ENCODE measurements around the gene RPN2. TPM values are rescaled to one million over a fixed set of nuclear protein-coding genes. Genes with fewer than 3 reads are reported as not detected.

The RPN2 gene
- polyA plus RNA-seq, 1 donor (not counting 4 experiments of a cell fraction or from before 2014, with no cell fraction given) = 220 TPM

- Histone ChIP-seq H3K27ac (ENCODE audit: control insufficient read depth, insufficient read depth, low read length) (no peak overlapping the region), H3K27me3 (ENCODE audit: control insufficient read depth, extremely low read depth, insufficient read depth, low read length) (no peaks in the 10 kb centered on the region), H3K9me1 (ENCODE audit: control insufficient read depth, extremely low read depth, insufficient read depth, low read length) (no peaks in the 10 kb centered on the region), H3K9ac (ENCODE audit: control insufficient read depth, extremely low read depth, insufficient read depth, low read length) (no peak overlapping the region), H3K36me3 (ENCODE audit: control insufficient read depth in 2 of 2, extremely low read depth in 1 of 2, insufficient read depth in 2 of 2, low read length in 2 of 2) (no peaks in the 10 kb centered on the region), H4K20me1 (ENCODE audit: control insufficient read depth, extremely low read depth, insufficient read depth, low read length) (no peaks in the 10 kb centered on the region), H3K79me2 (ENCODE audit: control insufficient read depth, insufficient read depth, low read length) (no peaks in the 10 kb centered on the region), H3K4me1 (ENCODE audit: control insufficient read depth, extremely low read depth, insufficient read depth, low read length) (peaks cover 14% of the 10 kb centered on the region), H2AFZ (ENCODE audit: control insufficient read depth, low read length) (peak overlapping the region; percentile 53), H3K4me2 (ENCODE audit: control insufficient read depth, extremely low read depth, insufficient read depth, low read depth, low read length) (peak overlapping the region; percentile 8), H3K4me3 (ENCODE audit: control insufficient read depth in 2 of 3, extremely low read depth in 1 of 3, insufficient read depth in 2 of 3, low read depth in 1 of 3, low read length in 3 of 3) (no peak overlapping the region), H3K9me3 (ENCODE audit: control insufficient read depth, low read depth, low read length) (no peaks in the 10 kb centered on the region)
- DNase-seq (ENCODE audit: low read depth, low spot score) (no peak), FAIRE-seq (no peak)
- TF ChIP-seq EZH2 (IDR thresholded peaks at IDR 0.05; ENCODE audit: low read length) (no peak), CTCF (optimal IDR thresholded peaks at IDR 0.05 in 1 of 3, IDR thresholded peaks at IDR 0.05 in 1 of 3, conservative IDR thresholded peaks at IDR 0.05 in 1 of 3; ENCODE audit: extremely low read depth in 1 of 3, insufficient read depth in 2 of 3, low read length in 3 of 3) (no peak)
- dilution Hi-C loops (cut with MboI; ENCODE audit: extremely low pct_ligation_motif_present, low sequenced_read_pairs) = no loop called here
Observed at GRCh38 chr20:37277253-37277593, 98.1 kb downstream of the RPN2 start.

GRCh38 chr20:37278966-37279590 lies 99.9 kb downstream of the RPN2 start:
- Histone ChIP-seq H3K9me3 (ENCODE audit: control insufficient read depth, low read depth, low read length) (no peaks in the 10 kb centered on the region), H2AFZ (ENCODE audit: control insufficient read depth, low read length) (peak overlapping the region; percentile 36), H3K79me2 (ENCODE audit: control insufficient read depth, insufficient read depth, low read length) (no peaks in the 10 kb centered on the region), H3K27me3 (ENCODE audit: control insufficient read depth, extremely low read depth, insufficient read depth, low read length) (no peaks in the 10 kb centered on the region), H3K4me2 (ENCODE audit: control insufficient read depth, extremely low read depth, insufficient read depth, low read depth, low read length) (peak overlapping the region; percentile 52), H3K4me1 (ENCODE audit: control insufficient read depth, extremely low read depth, insufficient read depth, low read length) (peaks cover 14% of the 10 kb centered on the region), H3K36me3 (ENCODE audit: control insufficient read depth in 2 of 2, extremely low read depth in 1 of 2, insufficient read depth in 2 of 2, low read length in 2 of 2) (no peaks in the 10 kb centered on the region), H3K9ac (ENCODE audit: control insufficient read depth, extremely low read depth, insufficient read depth, low read length) (no peak overlapping the region), H4K20me1 (ENCODE audit: control insufficient read depth, extremely low read depth, insufficient read depth, low read length) (no peaks in the 10 kb centered on the region), H3K27ac (ENCODE audit: control insufficient read depth, insufficient read depth, low read length) (no peak overlapping the region), H3K4me3 (ENCODE audit: control insufficient read depth in 2 of 3, extremely low read depth in 1 of 3, insufficient read depth in 2 of 3, low read depth in 1 of 3, low read length in 3 of 3) (no peak overlapping the region), H3K9me1 (ENCODE audit: control insufficient read depth, extremely low read depth, insufficient read depth, low read length) (no peaks in the 10 kb centered on the region)
- peak; percentile 57 for FAIRE-seq
- no peak for TF ChIP-seq CTCF (optimal IDR thresholded peaks at IDR 0.05 in 1 of 3, IDR thresholded peaks at IDR 0.05 in 1 of 3, conservative IDR thresholded peaks at IDR 0.05 in 1 of 3; ENCODE audit: extremely low read depth in 1 of 3, insufficient read depth in 2 of 3, low read length in 3 of 3)
- no peak for TF ChIP-seq EZH2 (IDR thresholded peaks at IDR 0.05; ENCODE audit: low read length)
- dilution Hi-C loops (cut with MboI; ENCODE audit: extremely low pct_ligation_motif_present, low sequenced_read_pairs) = no loop called here
- DNase-seq (ENCODE audit: low read depth, low spot score) = no peak

All from keratinocyte (primary cell).